Jurkat, Clone E6-1 (cell line): ENCODE measurements around the gene RAI1.

Experiments
- DNase-seq: peaks from one replicate; pipeline ENCODE4 v3.0.0-alpha.2; 2011; ENCODE audit warnings: low read depth, low spot score
- H3K4me3 ChIP-seq: 2 replicates; pipeline ENCODE4 v1.5.1; 2011; ENCODE audit warnings: mild to moderate bottlenecking, low read length, control low read depth, moderate library complexity

RAI1 gene

GRCh38 chr17:17856386-17856785, 175.1 kb downstream of the RAI1 start:
- DNase-seq, result no peak
- no peak overlapping the region for H3K4me3 ChIP-seq

GRCh38 chr17:17857496-17857895, 176.2 kb downstream of the RAI1 start:
- no peak for DNase-seq
- no peak overlapping the region for H3K4me3 ChIP-seq

- DNase-seq, result no peak
- H3K4me3 ChIP-seq, result no peak overlapping the region
Measured at GRCh38 chr17:17859909-17860765, 178.9 kb downstream of the RAI1 start.

GRCh38 chr17:17860766-17861107, 179.5 kb downstream of the RAI1 start:
- no peak for DNase-seq
- no peak overlapping the region for H3K4me3 ChIP-seq
